ENCODE results near the gene GSG1L.

Gene GSG1L

GRCh38 chr16:28064150-28064549, 636 bp upstream of the GSG1L start:
- H3K4me3 ChIP-seq (ENCODE audit: low read depth, low read length), result no peak overlapping the region
- TF ChIP-seq CTCF (IDR thresholded peaks at IDR 0.05; ENCODE audit: borderline replicate concordance, insufficient read depth, low read depth, low read length), result no peak

DNA sequence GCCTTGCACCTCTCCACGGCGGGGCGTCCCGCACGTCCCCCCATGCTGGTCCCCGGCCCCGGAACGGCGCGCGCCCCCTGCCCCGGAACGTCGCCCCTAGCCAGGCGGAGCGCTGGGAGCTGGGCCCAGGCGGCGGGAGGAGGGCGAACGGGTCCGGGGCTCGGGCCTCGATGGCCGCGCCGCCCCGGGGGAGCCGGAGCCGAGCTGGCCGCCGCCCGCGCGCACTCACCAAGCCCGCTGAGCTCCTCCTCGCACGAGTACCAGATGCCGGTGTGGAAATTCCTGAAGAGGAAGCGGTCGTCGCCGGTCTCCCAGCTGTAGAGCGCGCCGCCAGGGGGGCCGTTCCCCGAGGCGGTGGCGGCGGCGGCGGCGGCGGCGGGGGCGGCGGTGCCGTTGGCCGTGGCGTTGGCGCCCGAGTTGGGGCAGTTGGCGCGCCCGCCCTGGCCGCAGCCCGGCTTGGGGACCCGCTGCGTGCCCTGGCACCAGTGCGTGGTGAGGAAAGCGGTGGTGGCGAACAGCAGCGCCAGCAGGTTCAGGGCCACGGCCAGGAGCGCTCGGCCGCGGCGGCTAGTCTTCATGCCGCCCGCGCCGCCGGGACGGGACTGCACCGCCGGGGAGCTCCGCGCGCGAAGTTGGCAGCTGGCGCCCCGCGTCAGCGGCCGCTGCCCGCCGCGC, 530 bp downstream of the GSG1L start:
- no peak for TF ChIP-seq CTCF (IDR thresholded peaks at IDR 0.05; ENCODE audit: borderline replicate concordance, insufficient read depth, low read depth, low read length)
- no peak overlapping the region for H3K4me3 ChIP-seq (ENCODE audit: low read depth, low read length)

DNA sequence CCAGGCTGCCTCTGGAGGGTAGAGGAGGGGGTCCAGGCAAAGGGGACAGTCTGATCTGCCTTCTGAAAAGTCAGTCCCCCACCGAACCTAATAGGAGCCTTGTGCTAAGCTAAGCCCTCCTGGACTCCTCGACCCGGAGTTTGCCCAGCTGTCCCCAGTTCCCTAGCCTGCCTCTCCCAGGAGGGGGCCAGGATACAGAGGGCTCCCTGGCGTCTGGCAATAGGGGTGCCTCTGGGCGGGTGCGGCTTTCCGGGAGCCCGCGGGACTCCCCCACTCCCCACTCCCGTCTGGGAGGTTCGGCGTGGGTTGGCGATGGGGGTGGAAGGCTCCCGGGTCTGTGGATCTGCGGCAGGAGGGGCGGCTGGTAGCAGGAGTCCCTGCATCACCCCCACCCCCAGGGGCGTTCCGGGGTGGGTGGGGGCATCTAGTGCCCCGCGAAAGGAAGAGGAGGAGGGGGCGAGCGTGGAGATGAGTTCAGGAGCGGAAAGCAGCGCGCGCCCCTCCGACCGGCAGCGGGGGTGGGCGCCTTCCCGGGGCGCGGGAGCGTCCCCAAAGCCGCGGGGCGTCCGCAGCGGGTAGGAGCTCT, 1.2 kb downstream of the GSG1L start:
- no peak for TF ChIP-seq CTCF (IDR thresholded peaks at IDR 0.05; ENCODE audit: borderline replicate concordance, insufficient read depth, low read depth, low read length)
- H3K4me3 ChIP-seq (ENCODE audit: low read depth, low read length), result no peak overlapping the region

GRCh38 chr16:28061352-28062101, 2.0 kb downstream of the GSG1L start:
- no peak for TF ChIP-seq CTCF (IDR thresholded peaks at IDR 0.05; ENCODE audit: borderline replicate concordance, insufficient read depth, low read depth, low read length)

GRCh38 chr16:28059841-28060575, 3.5 kb downstream of the GSG1L start:
- H3K4me3 ChIP-seq (ENCODE audit: low read depth, low read length), result no peak overlapping the region
- TF ChIP-seq CTCF (IDR thresholded peaks at IDR 0.05; ENCODE audit: borderline replicate concordance, insufficient read depth, low read depth, low read length), result no peak

More at GRCh38 chr16:28061352-28062101, 2.0 kb downstream of the GSG1L start:
- H3K4me3 ChIP-seq (ENCODE audit: low read depth, low read length), result no peak overlapping the region

GRCh38 chr16:28058839-28059589, 4.5 kb downstream of the GSG1L start:
- no peak overlapping the region for H3K4me3 ChIP-seq (ENCODE audit: low read depth, low read length)
- TF ChIP-seq CTCF (IDR thresholded peaks at IDR 0.05; ENCODE audit: borderline replicate concordance, insufficient read depth, low read depth, low read length), result no peak
